Astrocyte (in vitro differentiated cells and primary cell): Measurements from ENCODE around the gene LRRC40. TPM values are rescaled to one million over a fixed set of nuclear protein-coding genes. Genes with fewer than 3 reads are reported as not detected.

Experiments
- DNase-seq: peaks from one replicate; pipeline ENCODE4 v3.0.0-alpha.2; 2010; ENCODE audit warnings: low read depth
- FAIRE-seq: peaks from 2 replicates; lab custom pipeline; 2011; peaks lifted over from hg19 to GRCh38; lab: Jason Lieb, UNC
- H2AFZ ChIP-seq: 2 replicates; pipeline ENCODE4 v1.6.0; 2012; ENCODE audit warnings: low read depth, low read length, inconsistent platforms
- H3K27ac ChIP-seq: 2 replicates; pipeline ENCODE4 v1.5.1; 2011; ENCODE audit warnings: low read depth, low read length, inconsistent platforms
- H3K27me3 ChIP-seq: 2 replicates; pipeline ENCODE4 v1.6.0; 2011; ENCODE audit warnings: low read length, inconsistent platforms; ENCODE audit not compliant: insufficient read depth
- H3K36me3 ChIP-seq: 2 replicates; pipeline ENCODE4 v1.5.1; 2011; ENCODE audit warnings: low read length, inconsistent platforms; ENCODE audit not compliant: insufficient read depth
- H3K4me1 ChIP-seq: 2 replicates; pipeline ENCODE4 v1.5.1; 2011; ENCODE audit warnings: low read length, inconsistent platforms; ENCODE audit not compliant: insufficient read depth
- H3K4me2 ChIP-seq: 2 replicates; pipeline ENCODE4 v1.6.0; 2012; ENCODE audit warnings: low read length, inconsistent platforms
- H3K4me3 ChIP-seq: 2 replicates; pipeline ENCODE4 v1.5.1; 2011; ENCODE audit warnings: low read depth, mild to moderate bottlenecking, low read length, inconsistent platforms; ENCODE audit not compliant: insufficient read depth
- H3K79me2 ChIP-seq: 2 replicates; pipeline ENCODE4 v1.6.0; 2012; ENCODE audit warnings: mild to moderate bottlenecking, low read length, inconsistent platforms; ENCODE audit not compliant: insufficient read depth
- H3K9ac ChIP-seq: 2 replicates; pipeline ENCODE4 v1.6.0; 2012; ENCODE audit warnings: mild to moderate bottlenecking, low read length, inconsistent platforms
- H3K9me3 ChIP-seq: 2 replicates; pipeline ENCODE4 v1.5.1; 2012; ENCODE audit warnings: low read depth, mild to moderate bottlenecking, low read length, inconsistent platforms; ENCODE audit not compliant: insufficient read depth
- H4K20me1 ChIP-seq: 2 replicates; pipeline ENCODE4 v1.6.0; 2012; ENCODE audit warnings: low read length, inconsistent platforms; ENCODE audit not compliant: insufficient read depth
- H3K27ac Mint-ChIP-seq: one replicate; pipeline ENCODE4 v1.8.0; 2021; ENCODE audit warnings: mild to moderate bottlenecking, mixed read lengths; ENCODE audit not compliant: unreplicated experiment
- H3K27me3 Mint-ChIP-seq: one replicate; pipeline ENCODE4 v1.8.0; 2021; ENCODE audit warnings: low read depth, mixed read lengths; ENCODE audit not compliant: unreplicated experiment
- H3K36me3 Mint-ChIP-seq: one replicate; pipeline ENCODE4 v1.8.0; 2021; ENCODE audit warnings: low read depth, mixed read lengths; ENCODE audit not compliant: unreplicated experiment
- H3K4me1 Mint-ChIP-seq: one replicate; pipeline ENCODE4 v1.8.0; 2021; ENCODE audit warnings: low read depth, mixed read lengths; ENCODE audit not compliant: unreplicated experiment
- H3K4me3 Mint-ChIP-seq: one replicate; pipeline ENCODE4 v1.8.0; 2021; ENCODE audit warnings: mild to moderate bottlenecking, moderate library complexity, mixed read lengths; ENCODE audit not compliant: unreplicated experiment
- H3K9me3 Mint-ChIP-seq: one replicate; pipeline ENCODE4 v1.8.0; 2021; ENCODE audit warnings: mild to moderate bottlenecking, mixed read lengths; ENCODE audit not compliant: unreplicated experiment
- EZH2 ChIP-seq: IDR thresholded peaks from 2 replicates; pipeline ENCODE4 v1.6.1; 2012; ENCODE audit warnings: mild to moderate bottlenecking, low read length, inconsistent platforms; ENCODE audit not compliant: insufficient read depth
- total RNA-seq: library from RNA; stranded (reverse); gene quantifications from 2 replicates; pipeline ENCODE4 v1.2.1, GENCODE V29; 2021
- TF ChIP-seq, protein P1 (sequence below): IDR thresholded peaks from 2 replicates; pipeline ENCODE4 v1.5.1; 2011; ENCODE audit warnings: low read depth, mild to moderate bottlenecking, inconsistent platforms, low read length, moderate library complexity; ENCODE audit not compliant: insufficient read depth

Gene LRRC40
- total RNA-seq, 1 donor from 2014 or later: 20.2 TPM

DNA sequence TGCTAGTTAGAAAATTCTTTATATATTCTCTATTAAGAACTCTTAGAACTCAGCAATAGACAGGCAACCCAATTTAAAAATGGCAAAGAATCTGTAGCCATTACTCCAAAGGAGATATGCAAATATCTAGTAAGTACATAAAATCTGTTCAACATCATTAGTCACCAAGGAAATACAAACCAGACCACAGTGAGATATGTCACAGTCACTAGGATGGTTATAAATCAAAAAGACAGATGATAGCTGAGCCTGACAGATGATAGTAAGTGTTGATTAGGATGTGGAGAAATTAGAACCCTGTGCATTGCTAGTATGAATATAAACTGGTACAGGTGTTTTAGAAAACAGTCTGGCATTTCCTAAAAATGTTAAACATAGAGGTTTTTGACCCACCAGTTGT is 42.4 kb upstream of the LRRC40 start:
- H4K20me1 ChIP-seq: peaks cover 40% of the 10 kb centered on the region
- no peaks in the 10 kb centered on the region for H3K9me3 Mint-ChIP-seq
- H3K4me1 Mint-ChIP-seq: no peaks in the 10 kb centered on the region
- no peaks in the 10 kb centered on the region for H3K27me3 Mint-ChIP-seq
- peaks cover 85% of the 10 kb centered on the region for H3K36me3 ChIP-seq
- H3K36me3 Mint-ChIP-seq: peaks cover 11% of the 10 kb centered on the region
- no peak overlapping the region for H3K9ac ChIP-seq
- no peak overlapping the region for H2AFZ ChIP-seq
- DNase-seq (no peak), FAIRE-seq (no peak)
- H3K27ac ChIP-seq: no peak overlapping the region
- no peaks in the 10 kb centered on the region for H3K27me3 ChIP-seq
- no peak overlapping the region for H3K4me3 Mint-ChIP-seq
- TF ChIP-seq, protein P1, sequence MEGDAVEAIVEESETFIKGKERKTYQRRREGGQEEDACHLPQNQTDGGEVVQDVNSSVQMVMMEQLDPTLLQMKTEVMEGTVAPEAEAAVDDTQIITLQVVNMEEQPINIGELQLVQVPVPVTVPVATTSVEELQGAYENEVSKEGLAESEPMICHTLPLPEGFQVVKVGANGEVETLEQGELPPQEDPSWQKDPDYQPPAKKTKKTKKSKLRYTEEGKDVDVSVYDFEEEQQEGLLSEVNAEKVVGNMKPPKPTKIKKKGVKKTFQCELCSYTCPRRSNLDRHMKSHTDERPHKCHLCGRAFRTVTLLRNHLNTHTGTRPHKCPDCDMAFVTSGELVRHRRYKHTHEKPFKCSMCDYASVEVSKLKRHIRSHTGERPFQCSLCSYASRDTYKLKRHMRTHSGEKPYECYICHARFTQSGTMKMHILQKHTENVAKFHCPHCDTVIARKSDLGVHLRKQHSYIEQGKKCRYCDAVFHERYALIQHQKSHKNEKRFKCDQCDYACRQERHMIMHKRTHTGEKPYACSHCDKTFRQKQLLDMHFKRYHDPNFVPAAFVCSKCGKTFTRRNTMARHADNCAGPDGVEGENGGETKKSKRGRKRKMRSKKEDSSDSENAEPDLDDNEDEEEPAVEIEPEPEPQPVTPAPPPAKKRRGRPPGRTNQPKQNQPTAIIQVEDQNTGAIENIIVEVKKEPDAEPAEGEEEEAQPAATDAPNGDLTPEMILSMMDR: no peak
- TF ChIP-seq EZH2: no peak
- no peaks in the 10 kb centered on the region for H3K4me1 ChIP-seq
- no peak overlapping the region for H3K4me3 ChIP-seq
- peaks cover 14% of the 10 kb centered on the region for H3K79me2 ChIP-seq
- no peak overlapping the region for H3K4me2 ChIP-seq
- no peaks in the 10 kb centered on the region for H3K9me3 ChIP-seq
- H3K27ac Mint-ChIP-seq: no peak overlapping the region

- Histone ChIP-seq H3K27me3 (no peaks in the 10 kb centered on the region), H3K36me3 (peaks cover 89% of the 10 kb centered on the region), H2AFZ (no peak overlapping the region), H3K27ac (no peak overlapping the region), H4K20me1 (peaks cover 43% of the 10 kb centered on the region), H3K9me3 (no peaks in the 10 kb centered on the region), H3K4me1 (no peaks in the 10 kb centered on the region), H3K9ac (no peak overlapping the region), H3K4me3 (no peak overlapping the region), H3K79me2 (peaks cover 17% of the 10 kb centered on the region), H3K4me2 (no peak overlapping the region)
- no peak overlapping the region for H3K4me3 Mint-ChIP-seq
- no peaks in the 10 kb centered on the region for H3K27me3 Mint-ChIP-seq
- peaks cover 11% of the 10 kb centered on the region for H3K36me3 Mint-ChIP-seq
- no peaks in the 10 kb centered on the region for H3K9me3 Mint-ChIP-seq
- no peaks in the 10 kb centered on the region for H3K4me1 Mint-ChIP-seq
- TF ChIP-seq EZH2: no peak
- TF ChIP-seq, protein P1: no peak
- H3K27ac Mint-ChIP-seq: no peak overlapping the region
- DNase-seq (no peak), FAIRE-seq (no peak)
Observed at GRCh38 chr1:70247122-70247521, 41.7 kb upstream of the LRRC40 start.

- H3K27ac ChIP-seq: no peak overlapping the region
- H3K4me2 ChIP-seq: no peak overlapping the region
- no peak overlapping the region for H3K27ac Mint-ChIP-seq
- DNase-seq: no peak
- H4K20me1 ChIP-seq: peaks cover 35% of the 10 kb centered on the region
- H3K4me3 ChIP-seq: no peak overlapping the region
- TF ChIP-seq EZH2: no peak
- TF ChIP-seq, protein P1: no peak
- peaks cover 5% of the 10 kb centered on the region for H3K36me3 Mint-ChIP-seq
- no peaks in the 10 kb centered on the region for H3K4me1 Mint-ChIP-seq
- FAIRE-seq: no peak
- peaks cover 36% of the 10 kb centered on the region for H3K79me2 ChIP-seq
- H3K9me3 Mint-ChIP-seq: no peaks in the 10 kb centered on the region
- no peak overlapping the region for H2AFZ ChIP-seq
- no peak overlapping the region for H3K9ac ChIP-seq
- no peaks in the 10 kb centered on the region for H3K9me3 ChIP-seq
- H3K27me3 ChIP-seq: no peaks in the 10 kb centered on the region
- H3K4me3 Mint-ChIP-seq: no peak overlapping the region
- H3K4me1 ChIP-seq: no peaks in the 10 kb centered on the region
- no peaks in the 10 kb centered on the region for H3K27me3 Mint-ChIP-seq
- H3K36me3 ChIP-seq: peaks cover 80% of the 10 kb centered on the region
Observed at GRCh38 chr1:70239940-70240339, 34.6 kb upstream of the LRRC40 start.
